Trophoblast cell (in vitro differentiated cells and primary cell): ENCODE measurements around the gene NR1D2.

Source experiments
- DNase-seq, 2 donors: peaks; one replicate each; pipeline ENCODE4 v3.0.0-alpha.2; 2016
- H2AFZ ChIP-seq: 2 replicates; pipeline ENCODE4 v1.6.1; 2013; ENCODE audit warnings: low read length, moderate library complexity, mild to moderate bottlenecking; ENCODE audit not compliant: insufficient read depth, poor library complexity
- H2AK5ac ChIP-seq: 2 replicates; pipeline ENCODE4 v1.6.1; 2013; ENCODE audit warnings: mild to moderate bottlenecking, low read length
- H2BK120ac ChIP-seq: 2 replicates; pipeline ENCODE4 v1.6.1; 2013; ENCODE audit warnings: low read length, mild to moderate bottlenecking, moderate library complexity; ENCODE audit not compliant: insufficient read depth, poor library complexity
- H2BK12ac ChIP-seq: 2 replicates; pipeline ENCODE4 v1.6.1; 2013; ENCODE audit warnings: mild to moderate bottlenecking, low read length, moderate library complexity
- H2BK5ac ChIP-seq: 2 replicates; pipeline ENCODE4 v1.6.1; 2013; ENCODE audit warnings: low read length, low read depth, moderate library complexity, mild to moderate bottlenecking; ENCODE audit not compliant: poor library complexity
- H3K14ac ChIP-seq: 2 replicates; pipeline ENCODE4 v1.6.1; 2013; ENCODE audit warnings: mild to moderate bottlenecking, low read length
- H3K18ac ChIP-seq: 2 replicates; pipeline ENCODE4 v1.6.1; 2013; ENCODE audit warnings: mild to moderate bottlenecking, low read length
- H3K23ac ChIP-seq: 2 replicates; pipeline ENCODE4 v1.6.1; 2013; ENCODE audit warnings: low read length
- H3K27ac ChIP-seq: 2 replicates; pipeline ENCODE4 v1.5.1; 2013; ENCODE audit warnings: low read depth, mild to moderate bottlenecking, inconsistent platforms, low read length, moderate library complexity
- H3K27me3 ChIP-seq: 2 replicates; pipeline ENCODE4 v1.6.1; 2013; ENCODE audit warnings: inconsistent platforms, mild to moderate bottlenecking, low read length, moderate library complexity; ENCODE audit not compliant: insufficient read depth
- H3K36me3 ChIP-seq, 2 experiments: 1 replicate in 1 of 2; 2 replicates in 1 of 2; pipeline ENCODE4 v1.6.1; 2013; ENCODE audit warnings: low read length in 2 of 2, mild to moderate bottlenecking in 2 of 2, moderate library complexity in 1 of 2; ENCODE audit not compliant: insufficient read depth in 2 of 2, control insufficient read depth in 1 of 2
- H3K4ac ChIP-seq: 2 replicates; pipeline ENCODE4 v1.6.1; 2013; ENCODE audit warnings: low read depth, mild to moderate bottlenecking, low read length, moderate library complexity
- H3K4me1 ChIP-seq, 2 experiments: 1 replicate in 1 of 2; 2 replicates in 1 of 2; pipeline ENCODE4 v1.6.1; 2013; ENCODE audit warnings: low read length in 2 of 2, mild to moderate bottlenecking in 2 of 2, moderate library complexity in 1 of 2; ENCODE audit not compliant: insufficient read depth in 2 of 2, control insufficient read depth in 1 of 2
- H3K4me2 ChIP-seq: 2 replicates; pipeline ENCODE4 v1.6.1; 2013; ENCODE audit warnings: inconsistent platforms, mild to moderate bottlenecking, low read length, moderate library complexity
- H3K4me3 ChIP-seq: 2 replicates; pipeline ENCODE4 v1.5.1; 2013; ENCODE audit warnings: mild to moderate bottlenecking, low read depth, low read length, inconsistent platforms
- H3K79me1 ChIP-seq: one replicate; pipeline ENCODE4 v1.6.1; 2013; ENCODE audit warnings: low read length
- H3K79me2 ChIP-seq: 2 replicates; pipeline ENCODE4 v1.6.1; 2013; ENCODE audit warnings: low read length, mild to moderate bottlenecking; ENCODE audit not compliant: control insufficient read depth, insufficient read depth, poor library complexity
- H3K9ac ChIP-seq: 2 replicates; pipeline ENCODE4 v1.6.1; 2013; ENCODE audit warnings: mild to moderate bottlenecking, low read length
- H3K9me3 ChIP-seq: 2 replicates; pipeline ENCODE4 v1.6.1; 2013; ENCODE audit warnings: low read depth, mild to moderate bottlenecking, control low read depth, inconsistent platforms, low read length; ENCODE audit not compliant: insufficient read depth
- H4K12ac ChIP-seq: 2 replicates; pipeline ENCODE4 v1.6.1; 2013; ENCODE audit warnings: low read depth, mild to moderate bottlenecking, low read length, moderate library complexity
- H4K8ac ChIP-seq: 2 replicates; pipeline ENCODE4 v1.6.1; 2013; ENCODE audit warnings: low read depth, mild to moderate bottlenecking, low read length, moderate library complexity
- H4K91ac ChIP-seq: one replicate; pipeline ENCODE4 v1.6.1; 2013; ENCODE audit warnings: low read depth, mild to moderate bottlenecking, low read length, moderate library complexity
- WGBS: extraction: QIAGEN DNeasy Blood & Tissue Kit; methylation state at CpG from one replicate; pipeline ENCODE4 v1.1.7; 2013; ENCODE audit warnings: missing lambda C conversion rate; ENCODE audit not compliant: insufficient read length, insufficient coverage; ENCODE audit errors: extremely low coverage; 5-methylcytosine and 5-hydroxymethylcytosine counted together

Gene NR1D2

DNA sequence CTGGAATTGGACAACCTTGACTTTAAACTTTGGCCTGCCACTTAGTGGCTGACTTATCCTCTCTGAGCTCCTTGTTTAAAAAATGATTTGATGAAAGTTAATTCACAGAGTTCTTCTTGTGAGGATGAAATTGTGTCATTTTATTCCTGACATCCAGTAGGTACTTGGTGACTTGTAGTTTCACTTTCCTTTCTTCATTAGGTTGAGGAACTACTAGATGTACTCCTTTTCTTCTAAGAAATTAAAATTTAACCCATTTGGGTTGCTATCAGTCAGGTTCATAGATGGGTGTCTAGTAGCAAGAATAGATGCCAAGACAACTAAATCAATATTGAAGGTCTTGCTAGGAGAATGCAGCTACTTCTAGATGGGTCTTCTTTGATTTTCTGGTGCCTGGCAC lies 5.2 kb downstream of the NR1D2 start:
- no peaks in the 10 kb centered on the region for H3K27me3 ChIP-seq
- no peaks in the 10 kb centered on the region for H3K9me3 ChIP-seq
- no peak overlapping the region for H2BK120ac ChIP-seq
- no peak overlapping the region for H3K27ac ChIP-seq
- H3K23ac ChIP-seq: no peak overlapping the region
- H2BK12ac ChIP-seq: no peak overlapping the region
- no peak overlapping the region for H4K12ac ChIP-seq
- no peak overlapping the region for H4K91ac ChIP-seq
- H3K36me3 ChIP-seq: no peaks in the 10 kb centered on the region
- H3K4me1 ChIP-seq: peaks cover 3 to 5% of the 10 kb centered on the region in 2 experiments
- H2BK5ac ChIP-seq: no peak overlapping the region
- no peak overlapping the region for H3K9ac ChIP-seq
- no peak overlapping the region for H2AK5ac ChIP-seq
- H3K18ac ChIP-seq: no peak overlapping the region
- no peak overlapping the region for H3K4me3 ChIP-seq
- no peak overlapping the region for H4K8ac ChIP-seq
- no peak overlapping the region for H3K4ac ChIP-seq
- H2AFZ ChIP-seq: no peak overlapping the region
- H3K4me2 ChIP-seq: no peak overlapping the region
- DNase-seq: no peak
- H3K79me2 ChIP-seq: peaks cover 4% of the 10 kb centered on the region
- H3K14ac ChIP-seq: no peak overlapping the region
- H3K79me1 ChIP-seq: peaks cover 7% of the 10 kb centered on the region

- no peak overlapping the region for H3K27ac ChIP-seq
- no peak for DNase-seq
- H3K23ac ChIP-seq: no peak overlapping the region
- H3K36me3 ChIP-seq: peaks cover 0 to 1% of the 10 kb centered on the region in 2 experiments
- WGBS: no CpG with 5 or more reads among the region's 4 CpGs
- H3K9ac ChIP-seq: no peak overlapping the region
- no peaks in the 10 kb centered on the region for H3K79me2 ChIP-seq
- H3K4me3 ChIP-seq: no peak overlapping the region
- H2BK5ac ChIP-seq: no peak overlapping the region
- H4K91ac ChIP-seq: no peak overlapping the region
- H3K79me1 ChIP-seq: no peaks in the 10 kb centered on the region
- H2BK12ac ChIP-seq: no peak overlapping the region
- no peaks in the 10 kb centered on the region for H3K27me3 ChIP-seq
- H3K9me3 ChIP-seq: no peaks in the 10 kb centered on the region
- no peak overlapping the region for H3K4me2 ChIP-seq
- no peak overlapping the region for H4K12ac ChIP-seq
- no peak overlapping the region for H4K8ac ChIP-seq
- H3K4ac ChIP-seq: no peak overlapping the region
- no peak overlapping the region for H3K14ac ChIP-seq
- no peak overlapping the region for H2AK5ac ChIP-seq
- H2BK120ac ChIP-seq: no peak overlapping the region
- H3K18ac ChIP-seq: no peak overlapping the region
- H2AFZ ChIP-seq: no peak overlapping the region
- H3K4me1 ChIP-seq: no peaks in the 10 kb centered on the region
Observed at GRCh38 chr3:23952646-23953045, 7.6 kb downstream of the NR1D2 start.

DNA sequence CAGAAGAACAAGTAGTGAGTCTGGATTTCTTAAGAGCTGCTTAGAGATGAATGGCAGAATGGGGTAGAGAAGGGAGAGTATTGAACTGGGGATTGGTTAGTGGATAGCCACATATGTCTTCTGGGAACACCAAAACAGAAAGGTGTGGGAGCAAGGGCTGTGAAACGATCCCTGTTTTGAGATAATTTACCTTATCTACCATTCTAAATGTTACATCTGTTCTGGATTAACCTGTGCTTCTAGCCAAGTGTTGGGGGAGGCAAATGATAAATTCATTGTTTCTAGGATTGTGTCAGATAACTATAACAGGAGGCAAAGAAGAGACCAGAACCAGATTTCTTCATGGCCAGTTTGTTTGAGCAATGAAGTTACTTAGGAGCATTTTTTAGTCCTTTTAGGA lies 8.4 kb downstream of the NR1D2 start:
- no CpG with 5 or more reads among the region's 1 CpG for WGBS

DNA sequence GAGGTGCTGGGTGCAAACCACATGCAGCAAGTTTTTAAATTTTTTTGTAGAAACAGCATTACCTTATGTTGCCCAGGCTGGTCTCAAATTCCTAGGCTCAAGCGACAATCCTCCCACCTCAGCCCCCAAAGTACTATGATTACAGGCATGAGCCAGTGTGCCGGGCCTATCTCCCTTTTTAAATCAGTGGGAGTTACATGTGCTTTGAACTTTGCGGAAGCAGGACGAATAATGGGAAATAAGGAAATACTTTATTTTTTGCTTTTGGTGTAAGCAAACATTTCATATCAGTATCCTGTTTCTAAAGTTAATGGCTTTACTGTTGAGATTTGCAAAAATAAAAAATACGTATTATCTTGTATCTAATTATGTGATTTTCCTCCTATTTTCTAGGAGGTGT lies 9.1 kb downstream of the NR1D2 start:
- no peak overlapping the region for H3K4me2 ChIP-seq
- H3K27me3 ChIP-seq: no peaks in the 10 kb centered on the region
- no peak overlapping the region for H2AFZ ChIP-seq
- H3K27ac ChIP-seq: no peak overlapping the region
- peaks cover 0 to 4% of the 10 kb centered on the region in 2 experiments for H3K4me1 ChIP-seq
- H3K14ac ChIP-seq: no peak overlapping the region
- H2BK120ac ChIP-seq: no peak overlapping the region
- H4K12ac ChIP-seq: no peak overlapping the region
- H2AK5ac ChIP-seq: no peak overlapping the region
- no peaks in the 10 kb centered on the region for H3K79me2 ChIP-seq
- no peak overlapping the region for H3K9ac ChIP-seq
- H4K91ac ChIP-seq: no peak overlapping the region
- H3K18ac ChIP-seq: no peak overlapping the region
- H4K8ac ChIP-seq: no peak overlapping the region
- H2BK5ac ChIP-seq: no peak overlapping the region
- peaks cover 0 to 1% of the 10 kb centered on the region in 2 experiments for H3K36me3 ChIP-seq
- no peak for DNase-seq
- H3K23ac ChIP-seq: no peak overlapping the region
- H3K9me3 ChIP-seq: no peaks in the 10 kb centered on the region
- no peak overlapping the region for H2BK12ac ChIP-seq
- no CpG with 5 or more reads among the region's 5 CpGs for WGBS
- H3K4ac ChIP-seq: no peak overlapping the region
- H3K79me1 ChIP-seq: no peaks in the 10 kb centered on the region
- no peak overlapping the region for H3K4me3 ChIP-seq

More for the DNA sequence above, 8.4 kb downstream of the NR1D2 start:
- H2BK12ac ChIP-seq: no peak overlapping the region
- no peak overlapping the region for H2BK5ac ChIP-seq
- H3K4ac ChIP-seq: no peak overlapping the region
- no peak overlapping the region for H2BK120ac ChIP-seq
- H3K18ac ChIP-seq: no peak overlapping the region
- H4K12ac ChIP-seq: no peak overlapping the region
- no peak overlapping the region for H3K4me3 ChIP-seq
- peaks cover 0 to 1% of the 10 kb centered on the region in 2 experiments for H3K36me3 ChIP-seq
- no peaks in the 10 kb centered on the region for H3K27me3 ChIP-seq
- H4K91ac ChIP-seq: no peak overlapping the region
- no peaks in the 10 kb centered on the region for H3K79me2 ChIP-seq
- no peaks in the 10 kb centered on the region for H3K4me1 ChIP-seq
- no peak overlapping the region for H3K23ac ChIP-seq
- H3K4me2 ChIP-seq: no peak overlapping the region
- H4K8ac ChIP-seq: no peak overlapping the region
- H3K27ac ChIP-seq: no peak overlapping the region
- no peak overlapping the region for H2AK5ac ChIP-seq
- H2AFZ ChIP-seq: no peak overlapping the region
- no peak for DNase-seq
- no peak overlapping the region for H3K9ac ChIP-seq
- H3K79me1 ChIP-seq: no peaks in the 10 kb centered on the region
- H3K9me3 ChIP-seq: no peaks in the 10 kb centered on the region
- no peak overlapping the region for H3K14ac ChIP-seq
